OCI-LY3 (cell line): ENCODE data around the gene CYP1A2.

Experiments used
- EZH2phosphoT487 ChIP-seq: fragments of 200-600 bp; shearing (Covaris generic); IDR thresholded peaks from 2 replicates; pipeline ENCODE4 v1.6.1; 2018; ENCODE audit warnings: antibody characterized with exemption, mixed run types, low read depth
- TF ChIP-seq, protein P1 (sequence below): fragments of 200-600, 300-600 bp; sonication (generic); IDR thresholded peaks from 2 replicates; pipeline ENCODE4 v1.5.1; 2014; ENCODE audit warnings: antibody characterized with exemption, low read length, low read depth

DNA sequence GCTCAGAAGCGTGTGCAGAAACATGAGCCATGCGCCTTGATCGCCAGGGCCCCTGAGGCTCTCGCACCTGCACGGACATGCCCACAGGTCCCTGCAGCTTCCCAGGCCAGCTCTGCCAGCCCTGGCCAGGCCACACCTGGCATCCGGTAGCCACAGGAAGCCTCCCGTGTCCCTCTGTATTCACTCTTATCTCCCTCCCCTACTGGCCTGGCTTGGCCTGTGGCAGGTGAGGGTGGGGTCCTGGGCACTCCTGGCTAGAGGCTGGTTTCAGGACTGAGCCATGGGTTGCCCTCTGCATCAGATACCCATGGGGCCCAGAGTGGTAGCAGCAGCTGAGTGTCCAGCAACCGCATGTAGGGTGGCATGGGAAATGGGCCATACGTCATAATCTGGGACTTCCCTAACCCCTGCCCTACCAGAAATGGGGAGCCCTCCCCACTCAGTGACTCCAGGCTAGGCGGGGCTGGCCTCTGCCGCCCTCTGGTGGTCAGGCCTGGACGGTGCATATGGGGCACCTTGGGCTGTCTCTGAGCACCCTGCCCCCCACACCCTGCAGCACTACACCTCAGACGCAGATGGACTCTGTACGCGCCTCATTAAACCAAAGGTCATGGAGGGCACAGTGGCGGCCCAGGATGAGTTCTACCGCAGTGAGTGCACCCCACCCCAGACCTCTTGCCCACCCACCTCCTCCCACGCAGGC, 51.4 kb downstream of the CYP1A2 start:
- TF ChIP-seq, protein P1, sequence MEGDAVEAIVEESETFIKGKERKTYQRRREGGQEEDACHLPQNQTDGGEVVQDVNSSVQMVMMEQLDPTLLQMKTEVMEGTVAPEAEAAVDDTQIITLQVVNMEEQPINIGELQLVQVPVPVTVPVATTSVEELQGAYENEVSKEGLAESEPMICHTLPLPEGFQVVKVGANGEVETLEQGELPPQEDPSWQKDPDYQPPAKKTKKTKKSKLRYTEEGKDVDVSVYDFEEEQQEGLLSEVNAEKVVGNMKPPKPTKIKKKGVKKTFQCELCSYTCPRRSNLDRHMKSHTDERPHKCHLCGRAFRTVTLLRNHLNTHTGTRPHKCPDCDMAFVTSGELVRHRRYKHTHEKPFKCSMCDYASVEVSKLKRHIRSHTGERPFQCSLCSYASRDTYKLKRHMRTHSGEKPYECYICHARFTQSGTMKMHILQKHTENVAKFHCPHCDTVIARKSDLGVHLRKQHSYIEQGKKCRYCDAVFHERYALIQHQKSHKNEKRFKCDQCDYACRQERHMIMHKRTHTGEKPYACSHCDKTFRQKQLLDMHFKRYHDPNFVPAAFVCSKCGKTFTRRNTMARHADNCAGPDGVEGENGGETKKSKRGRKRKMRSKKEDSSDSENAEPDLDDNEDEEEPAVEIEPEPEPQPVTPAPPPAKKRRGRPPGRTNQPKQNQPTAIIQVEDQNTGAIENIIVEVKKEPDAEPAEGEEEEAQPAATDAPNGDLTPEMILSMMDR: peak; percentile 95
- no peak for TF ChIP-seq EZH2phosphoT487
